K562 (cell line): ENCODE measurements around the gene ACRV1. TPM values are rescaled to one million over a fixed set of nuclear protein-coding genes. Genes with fewer than 3 reads are reported as not detected.

Experiments
- MECOM ChIP-seq: fragments of 250-450 bp; sonication (Bioruptor Pico); IDR thresholded peaks from 2 replicates; pipeline ENCODE4 v1.8.0; 2022; ENCODE audit warnings: inconsistent platforms
- SMAD2 ChIP-seq: fragments of 150-350 bp; IDR thresholded peaks from 2 replicates; pipeline ENCODE4 v1.6.1; 2014; ENCODE audit warnings: low read depth, mild to moderate bottlenecking, low read length
- SRSF1 ChIP-seq: fragments of 200-400 bp; formaldehyde crosslinking; IDR thresholded peaks from 2 replicates; pipeline ENCODE4 v1.6.1; 2017; ENCODE audit warnings: mild to moderate bottlenecking, low read depth, low read length, moderate library complexity
- TAF7 ChIP-seq: fragments of 450-650 bp; IDR thresholded peaks from 2 replicates; pipeline ENCODE4 v1.6.1; 2016; ENCODE audit warnings: missing genetic modification characterization, missing compliant biosample characterization
- ZNF408 ChIP-seq: fragments of 250-450 bp; sonication (Bioruptor Pico); IDR thresholded peaks from 2 replicates; pipeline ENCODE4 v1.4.0; 2020; ENCODE audit warnings: low read depth, mild to moderate bottlenecking, moderate library complexity
- polyA plus RNA-seq, 8 experiments: library from polyadenylated mRNA; depleted of rRNA in 4 of 8; stranded (reverse) in 5 of 8; unstranded in 3 of 8; fragments of >200 nt; fragmentation: Nextera tagmentation in 2 of 8; fragmentation: Illumina TruSeq in 1 of 8; extraction: Ambion mirVana in 2 of 8; extraction: Trizol in 1 of 8; gene quantifications; 2 replicates each; pipeline versions ENCODE4 v1.2.1 to v1.2.3, GENCODE V29; 2011 to 2014; ENCODE audit warnings: inconsistent platforms in 1 of 8, missing spikeins in 1 of 8
- total RNA-seq, 7 experiments: library from RNA; depleted of rRNA in 6 of 7; stranded (reverse); fragments of >200 nt in 6 of 7; fragmentation: Illumina TruSeq in 2 of 7; extraction: Trizol in 2 of 7; gene quantifications; 2 replicates each; pipeline versions ENCODE4 v1.2.1 to v1.2.3, GENCODE V29; 2011 to 2021; ENCODE audit warnings: low replicate concordance in 1 of 7
- TF ChIP-seq, protein P1 (sequence below): sonication (generic); formaldehyde crosslinking; IDR thresholded peaks from 2 replicates; pipeline ENCODE4 v1.8.1; 2023; ENCODE audit warnings: mild to moderate bottlenecking, missing genetic modification reagents
- TF ChIP-seq, protein P2 (sequence below): sonication (generic); formaldehyde crosslinking; IDR thresholded peaks from 2 replicates; pipeline ENCODE4 v1.8.0; 2022; ENCODE audit warnings: mild to moderate bottlenecking, missing genetic modification reagents
- TF ChIP-seq, protein P3 (sequence below): fragments of 450-650 bp; IDR thresholded peaks from 2 replicates; pipeline ENCODE4 v1.6.1; 2016; ENCODE audit warnings: low read depth
- TF ChIP-seq, protein P4 (sequence below): fragments of 250-450 bp; sonication (Bioruptor Pico); IDR thresholded peaks from 2 replicates; pipeline ENCODE4 v1.4.0; 2020; ENCODE audit warnings: mild to moderate bottlenecking

The ACRV1 gene
- total and polyA plus RNA-seq, 9 of the 15 experiments (the other 6 are each of a cell fraction or from before 2014, with no cell fraction given), result 0.22 to 0.25 TPM; not detected in 7

DNA sequence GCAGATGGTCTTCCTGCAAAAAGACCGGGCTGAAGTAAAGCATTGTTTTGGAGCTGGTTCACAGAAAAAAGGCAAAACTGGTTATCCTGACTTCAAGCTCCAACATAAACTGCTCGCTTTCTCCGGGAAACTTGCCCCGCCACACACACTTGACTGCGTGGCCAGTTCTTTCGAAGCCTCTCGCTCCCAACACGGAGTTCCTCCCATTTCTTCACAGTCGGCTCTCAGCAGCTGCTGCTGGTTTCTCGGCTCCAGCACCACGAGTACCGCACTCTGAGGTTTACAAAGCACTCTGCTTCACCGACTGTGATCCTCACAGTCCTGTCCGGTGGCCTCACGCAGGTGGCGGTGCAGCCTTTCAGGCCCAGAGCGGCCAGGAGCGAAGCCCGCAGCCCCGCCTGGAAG lies 55.4 kb downstream of the ACRV1 start (continued):
- TF ChIP-seq, protein P1, sequence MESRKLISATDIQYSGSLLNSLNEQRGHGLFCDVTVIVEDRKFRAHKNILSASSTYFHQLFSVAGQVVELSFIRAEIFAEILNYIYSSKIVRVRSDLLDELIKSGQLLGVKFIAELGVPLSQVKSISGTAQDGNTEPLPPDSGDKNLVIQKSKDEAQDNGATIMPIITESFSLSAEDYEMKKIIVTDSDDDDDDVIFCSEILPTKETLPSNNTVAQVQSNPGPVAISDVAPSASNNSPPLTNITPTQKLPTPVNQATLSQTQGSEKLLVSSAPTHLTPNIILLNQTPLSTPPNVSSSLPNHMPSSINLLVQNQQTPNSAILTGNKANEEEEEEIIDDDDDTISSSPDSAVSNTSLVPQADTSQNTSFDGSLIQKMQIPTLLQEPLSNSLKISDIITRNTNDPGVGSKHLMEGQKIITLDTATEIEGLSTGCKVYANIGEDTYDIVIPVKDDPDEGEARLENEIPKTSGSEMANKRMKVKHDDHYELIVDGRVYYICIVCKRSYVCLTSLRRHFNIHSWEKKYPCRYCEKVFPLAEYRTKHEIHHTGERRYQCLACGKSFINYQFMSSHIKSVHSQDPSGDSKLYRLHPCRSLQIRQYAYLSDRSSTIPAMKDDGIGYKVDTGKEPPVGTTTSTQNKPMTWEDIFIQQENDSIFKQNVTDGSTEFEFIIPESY (CRISPR knock-in tag), result no peak; the same call in 1 of the 2 replicates
- TF ChIP-seq, protein P2, sequence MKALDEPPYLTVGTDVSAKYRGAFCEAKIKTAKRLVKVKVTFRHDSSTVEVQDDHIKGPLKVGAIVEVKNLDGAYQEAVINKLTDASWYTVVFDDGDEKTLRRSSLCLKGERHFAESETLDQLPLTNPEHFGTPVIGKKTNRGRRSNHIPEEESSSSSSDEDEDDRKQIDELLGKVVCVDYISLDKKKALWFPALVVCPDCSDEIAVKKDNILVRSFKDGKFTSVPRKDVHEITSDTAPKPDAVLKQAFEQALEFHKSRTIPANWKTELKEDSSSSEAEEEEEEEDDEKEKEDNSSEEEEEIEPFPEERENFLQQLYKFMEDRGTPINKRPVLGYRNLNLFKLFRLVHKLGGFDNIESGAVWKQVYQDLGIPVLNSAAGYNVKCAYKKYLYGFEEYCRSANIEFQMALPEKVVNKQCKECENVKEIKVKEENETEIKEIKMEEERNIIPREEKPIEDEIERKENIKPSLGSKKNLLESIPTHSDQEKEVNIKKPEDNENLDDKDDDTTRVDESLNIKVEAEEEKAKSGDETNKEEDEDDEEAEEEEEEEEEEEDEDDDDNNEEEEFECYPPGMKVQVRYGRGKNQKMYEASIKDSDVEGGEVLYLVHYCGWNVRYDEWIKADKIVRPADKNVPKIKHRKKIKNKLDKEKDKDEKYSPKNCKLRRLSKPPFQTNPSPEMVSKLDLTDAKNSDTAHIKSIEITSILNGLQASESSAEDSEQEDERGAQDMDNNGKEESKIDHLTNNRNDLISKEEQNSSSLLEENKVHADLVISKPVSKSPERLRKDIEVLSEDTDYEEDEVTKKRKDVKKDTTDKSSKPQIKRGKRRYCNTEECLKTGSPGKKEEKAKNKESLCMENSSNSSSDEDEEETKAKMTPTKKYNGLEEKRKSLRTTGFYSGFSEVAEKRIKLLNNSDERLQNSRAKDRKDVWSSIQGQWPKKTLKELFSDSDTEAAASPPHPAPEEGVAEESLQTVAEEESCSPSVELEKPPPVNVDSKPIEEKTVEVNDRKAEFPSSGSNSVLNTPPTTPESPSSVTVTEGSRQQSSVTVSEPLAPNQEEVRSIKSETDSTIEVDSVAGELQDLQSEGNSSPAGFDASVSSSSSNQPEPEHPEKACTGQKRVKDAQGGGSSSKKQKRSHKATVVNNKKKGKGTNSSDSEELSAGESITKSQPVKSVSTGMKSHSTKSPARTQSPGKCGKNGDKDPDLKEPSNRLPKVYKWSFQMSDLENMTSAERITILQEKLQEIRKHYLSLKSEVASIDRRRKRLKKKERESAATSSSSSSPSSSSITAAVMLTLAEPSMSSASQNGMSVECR, result no peak
- TF ChIP-seq, protein P3, sequence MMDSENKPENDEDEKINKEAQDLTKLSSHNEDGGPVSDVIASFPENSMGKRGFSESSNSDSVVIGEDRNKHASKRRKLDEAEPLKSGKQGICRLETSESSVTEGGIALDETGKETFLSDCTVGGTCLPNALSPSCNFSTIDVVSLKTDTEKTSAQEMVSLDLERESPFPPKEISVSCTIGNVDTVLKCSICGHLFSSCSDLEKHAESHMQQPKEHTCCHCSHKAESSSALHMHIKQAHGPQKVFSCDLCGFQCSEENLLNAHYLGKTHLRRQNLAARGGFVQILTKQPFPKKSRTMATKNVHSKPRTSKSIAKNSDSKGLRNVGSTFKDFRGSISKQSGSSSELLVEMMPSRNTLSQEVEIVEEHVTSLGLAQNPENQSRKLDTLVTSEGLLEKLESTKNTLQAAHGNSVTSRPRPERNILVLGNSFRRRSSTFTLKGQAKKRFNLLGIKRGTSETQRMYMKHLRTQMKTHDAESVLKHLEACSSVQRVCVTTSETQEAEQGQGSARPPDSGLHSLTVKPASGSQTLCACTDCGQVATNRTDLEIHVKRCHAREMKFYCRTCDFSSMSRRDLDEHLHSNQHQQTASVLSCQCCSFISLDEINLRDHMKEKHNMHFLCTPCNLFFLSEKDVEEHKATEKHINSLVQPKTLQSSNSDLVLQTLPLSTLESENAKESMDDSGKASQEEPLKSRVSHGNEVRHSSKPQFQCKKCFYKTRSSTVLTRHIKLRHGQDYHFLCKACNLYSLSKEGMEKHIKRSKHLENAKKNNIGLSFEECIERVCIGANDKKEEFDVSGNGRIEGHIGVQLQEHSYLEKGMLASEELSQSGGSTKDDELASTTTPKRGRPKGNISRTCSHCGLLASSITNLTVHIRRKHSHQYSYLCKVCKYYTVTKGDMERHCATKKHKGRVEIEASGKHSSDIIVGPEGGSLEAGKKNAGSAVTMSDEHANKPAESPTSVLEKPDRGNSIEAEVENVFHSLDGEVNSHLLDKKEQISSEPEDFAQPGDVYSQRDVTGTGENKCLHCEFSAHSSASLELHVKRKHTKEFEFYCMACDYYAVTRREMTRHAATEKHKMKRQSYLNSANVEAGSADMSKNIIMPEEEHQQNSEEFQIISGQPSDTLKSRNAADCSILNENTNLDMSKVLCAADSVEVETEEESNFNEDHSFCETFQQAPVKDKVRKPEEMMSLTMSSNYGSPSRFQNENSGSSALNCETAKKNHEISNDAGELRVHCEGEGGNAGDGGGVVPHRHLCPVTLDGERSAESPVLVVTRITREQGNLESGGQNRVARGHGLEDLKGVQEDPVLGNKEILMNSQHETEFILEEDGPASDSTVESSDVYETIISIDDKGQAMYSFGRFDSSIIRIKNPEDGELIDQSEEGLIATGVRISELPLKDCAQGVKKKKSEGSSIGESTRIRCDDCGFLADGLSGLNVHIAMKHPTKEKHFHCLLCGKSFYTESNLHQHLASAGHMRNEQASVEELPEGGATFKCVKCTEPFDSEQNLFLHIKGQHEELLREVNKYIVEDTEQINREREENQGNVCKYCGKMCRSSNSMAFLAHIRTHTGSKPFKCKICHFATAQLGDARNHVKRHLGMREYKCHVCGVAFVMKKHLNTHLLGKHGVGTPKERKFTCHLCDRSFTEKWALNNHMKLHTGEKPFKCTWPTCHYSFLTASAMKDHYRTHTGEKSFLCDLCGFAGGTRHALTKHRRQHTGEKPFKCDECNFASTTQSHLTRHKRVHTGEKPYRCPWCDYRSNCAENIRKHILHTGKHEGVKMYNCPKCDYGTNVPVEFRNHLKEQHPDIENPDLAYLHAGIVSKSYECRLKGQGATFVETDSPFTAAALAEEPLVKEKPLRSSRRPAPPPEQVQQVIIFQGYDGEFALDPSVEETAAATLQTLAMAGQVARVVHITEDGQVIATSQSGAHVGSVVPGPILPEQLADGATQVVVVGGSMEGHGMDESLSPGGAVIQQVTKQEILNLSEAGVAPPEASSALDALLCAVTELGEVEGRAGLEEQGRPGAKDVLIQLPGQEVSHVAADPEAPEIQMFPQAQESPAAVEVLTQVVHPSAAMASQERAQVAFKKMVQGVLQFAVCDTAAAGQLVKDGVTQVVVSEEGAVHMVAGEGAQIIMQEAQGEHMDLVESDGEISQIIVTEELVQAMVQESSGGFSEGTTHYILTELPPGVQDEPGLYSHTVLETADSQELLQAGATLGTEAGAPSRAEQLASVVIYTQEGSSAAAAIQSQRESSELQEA, result no peak
- no peak for TF ChIP-seq ZNF408 (CRISPR knock-in tag)
- TF ChIP-seq TAF7 (tag), result no peak
- TF ChIP-seq, protein P4, sequence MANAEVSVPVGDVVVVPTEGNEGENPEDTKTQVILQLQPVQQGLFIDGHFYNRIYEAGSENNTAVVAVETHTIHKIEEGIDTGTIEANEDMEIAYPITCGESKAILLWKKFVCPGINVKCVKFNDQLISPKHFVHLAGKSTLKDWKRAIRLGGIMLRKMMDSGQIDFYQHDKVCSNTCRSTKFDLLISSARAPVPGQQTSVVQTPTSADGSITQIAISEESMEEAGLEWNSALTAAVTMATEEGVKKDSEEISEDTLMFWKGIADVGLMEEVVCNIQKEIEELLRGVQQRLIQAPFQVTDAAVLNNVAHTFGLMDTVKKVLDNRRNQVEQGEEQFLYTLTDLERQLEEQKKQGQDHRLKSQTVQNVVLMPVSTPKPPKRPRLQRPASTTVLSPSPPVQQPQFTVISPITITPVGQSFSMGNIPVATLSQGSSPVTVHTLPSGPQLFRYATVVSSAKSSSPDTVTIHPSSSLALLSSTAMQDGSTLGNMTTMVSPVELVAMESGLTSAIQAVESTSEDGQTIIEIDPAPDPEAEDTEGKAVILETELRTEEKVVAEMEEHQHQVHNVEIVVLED, result no peak
- TF ChIP-seq SRSF1, result no peak
- no peak for TF ChIP-seq SMAD2
- TF ChIP-seq MECOM (CRISPR knock-in tag), result no peak
